RWPE1 (cell line): ENCODE data around the gene UBE2O.

ENCODE experiments used
- CTCF ChIA-PET: fragments of 350-600 bp; sonication (Branson Sonifier 250); formaldehyde crosslinking; extraction: SDS; loops from one replicate; lab custom pipeline; 2021; lab: Yijun Ruan, JAX
- POLR2A ChIA-PET: fragments of 400-600 bp; formaldehyde crosslinking; extraction: SDS; loops from one replicate; lab custom pipeline; 2020; ENCODE audit warnings: antibody characterized with exemption; ENCODE audit not compliant: low non-redundant PET; lab: Yijun Ruan, JAX
- DNase-seq: peaks from one replicate; pipeline ENCODE4 v3.0.0; 2012; ENCODE audit warnings: low spot score
- H3K27ac ChIP-seq: fragments of 450-650 bp; 2 replicates; pipeline ENCODE4 v1.5.1; 2017
- TF ChIP-seq, protein P1 (sequence below): fragments of 450-650 bp; conservative IDR thresholded peaks from 2 replicates; pipeline ENCODE4 v1.5.1; 2017; ENCODE audit warnings: low read depth, mild to moderate bottlenecking

The UBE2O gene

DNA sequence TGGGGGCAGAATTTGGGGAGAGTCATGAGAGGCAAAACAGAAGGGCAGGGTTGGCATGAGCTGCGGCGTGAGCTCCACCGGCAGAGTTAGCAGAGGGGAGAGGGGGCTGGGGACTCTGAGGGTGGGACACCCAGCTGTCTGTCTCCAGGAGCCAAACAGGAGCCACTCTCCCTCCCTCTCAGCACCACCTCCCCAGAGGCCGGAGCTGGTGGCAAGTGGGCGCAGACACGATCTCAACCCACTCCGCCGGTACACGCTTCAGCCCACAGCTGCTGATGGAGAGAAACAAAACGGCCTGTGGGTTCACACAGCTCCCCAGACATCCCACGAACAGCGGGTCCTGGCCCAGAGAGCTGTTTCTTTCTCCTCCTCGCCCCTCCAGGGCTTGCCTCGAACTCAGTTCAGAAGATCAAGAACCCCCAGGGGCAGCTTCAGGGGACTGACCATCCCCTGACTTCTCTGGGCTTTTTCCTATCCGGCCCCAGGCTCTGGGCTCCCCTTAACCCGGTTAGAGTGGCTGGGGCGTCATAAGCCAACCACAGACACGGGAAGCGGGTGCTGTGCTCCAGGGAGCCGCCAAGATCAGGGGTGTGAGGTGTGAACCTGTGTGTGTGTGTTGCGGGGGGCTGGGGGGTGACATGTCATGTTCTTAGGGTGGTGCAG is 40.7 kb upstream of the UBE2O start:
- CTCF ChIA-PET: interaction anchor here (0.7 to 2.8 kb wide), 2 partner anchors 27 to 200 kb away, joined by 3 to 11 read pairs; partner anchors contain the start of gene AANAT
- POLR2A ChIA-PET: interaction anchor here (0.5 kb wide), 1 partner anchor 361 kb away, joined by 3 read pairs; no protein-coding TSS in a partner anchor
- no peak for DNase-seq
- peak overlapping the region; percentile 89 for H3K27ac ChIP-seq
- TF ChIP-seq, protein P1, sequence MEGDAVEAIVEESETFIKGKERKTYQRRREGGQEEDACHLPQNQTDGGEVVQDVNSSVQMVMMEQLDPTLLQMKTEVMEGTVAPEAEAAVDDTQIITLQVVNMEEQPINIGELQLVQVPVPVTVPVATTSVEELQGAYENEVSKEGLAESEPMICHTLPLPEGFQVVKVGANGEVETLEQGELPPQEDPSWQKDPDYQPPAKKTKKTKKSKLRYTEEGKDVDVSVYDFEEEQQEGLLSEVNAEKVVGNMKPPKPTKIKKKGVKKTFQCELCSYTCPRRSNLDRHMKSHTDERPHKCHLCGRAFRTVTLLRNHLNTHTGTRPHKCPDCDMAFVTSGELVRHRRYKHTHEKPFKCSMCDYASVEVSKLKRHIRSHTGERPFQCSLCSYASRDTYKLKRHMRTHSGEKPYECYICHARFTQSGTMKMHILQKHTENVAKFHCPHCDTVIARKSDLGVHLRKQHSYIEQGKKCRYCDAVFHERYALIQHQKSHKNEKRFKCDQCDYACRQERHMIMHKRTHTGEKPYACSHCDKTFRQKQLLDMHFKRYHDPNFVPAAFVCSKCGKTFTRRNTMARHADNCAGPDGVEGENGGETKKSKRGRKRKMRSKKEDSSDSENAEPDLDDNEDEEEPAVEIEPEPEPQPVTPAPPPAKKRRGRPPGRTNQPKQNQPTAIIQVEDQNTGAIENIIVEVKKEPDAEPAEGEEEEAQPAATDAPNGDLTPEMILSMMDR: no peak

DNA sequence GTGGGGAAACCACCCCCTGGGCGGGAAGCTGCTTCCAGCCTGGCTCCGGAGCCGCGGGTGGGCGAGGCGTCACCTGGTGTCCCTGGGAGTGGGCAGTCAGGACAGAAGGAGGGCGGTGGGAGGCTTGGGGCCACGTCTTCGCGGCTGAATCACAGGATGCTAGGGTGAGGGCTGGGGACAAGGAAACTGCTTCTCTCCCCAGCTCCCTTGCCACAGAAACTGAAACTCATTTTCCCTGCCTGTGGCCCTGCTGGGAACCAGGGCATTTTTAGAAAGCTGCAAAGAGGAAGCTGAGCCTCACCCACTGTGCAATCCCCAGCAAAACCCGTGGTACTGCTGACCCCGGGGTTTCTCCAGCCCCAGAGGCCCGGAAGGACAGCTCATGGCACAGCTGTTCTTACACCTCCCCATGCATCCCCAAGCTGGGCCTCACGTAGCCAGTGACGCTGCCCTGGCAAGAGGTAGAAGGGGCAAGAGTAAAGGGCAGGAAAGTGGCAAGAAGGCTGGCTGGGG is 40.1 kb upstream of the UBE2O start:
- ChIA-PET POLR2A (interaction anchor here (0.5 kb wide), 1 partner anchor 360 kb away, joined by 3 read pairs; no protein-coding TSS in a partner anchor), CTCF (interaction anchor here (0.7 to 2.8 kb wide), 2 partner anchors 26 to 199 kb away, joined by 3 to 11 read pairs; partner anchors contain the start of gene AANAT)
- peak overlapping the region; percentile 89 for H3K27ac ChIP-seq
- DNase-seq: peak; percentile 52
- TF ChIP-seq, protein P1: no peak

DNA sequence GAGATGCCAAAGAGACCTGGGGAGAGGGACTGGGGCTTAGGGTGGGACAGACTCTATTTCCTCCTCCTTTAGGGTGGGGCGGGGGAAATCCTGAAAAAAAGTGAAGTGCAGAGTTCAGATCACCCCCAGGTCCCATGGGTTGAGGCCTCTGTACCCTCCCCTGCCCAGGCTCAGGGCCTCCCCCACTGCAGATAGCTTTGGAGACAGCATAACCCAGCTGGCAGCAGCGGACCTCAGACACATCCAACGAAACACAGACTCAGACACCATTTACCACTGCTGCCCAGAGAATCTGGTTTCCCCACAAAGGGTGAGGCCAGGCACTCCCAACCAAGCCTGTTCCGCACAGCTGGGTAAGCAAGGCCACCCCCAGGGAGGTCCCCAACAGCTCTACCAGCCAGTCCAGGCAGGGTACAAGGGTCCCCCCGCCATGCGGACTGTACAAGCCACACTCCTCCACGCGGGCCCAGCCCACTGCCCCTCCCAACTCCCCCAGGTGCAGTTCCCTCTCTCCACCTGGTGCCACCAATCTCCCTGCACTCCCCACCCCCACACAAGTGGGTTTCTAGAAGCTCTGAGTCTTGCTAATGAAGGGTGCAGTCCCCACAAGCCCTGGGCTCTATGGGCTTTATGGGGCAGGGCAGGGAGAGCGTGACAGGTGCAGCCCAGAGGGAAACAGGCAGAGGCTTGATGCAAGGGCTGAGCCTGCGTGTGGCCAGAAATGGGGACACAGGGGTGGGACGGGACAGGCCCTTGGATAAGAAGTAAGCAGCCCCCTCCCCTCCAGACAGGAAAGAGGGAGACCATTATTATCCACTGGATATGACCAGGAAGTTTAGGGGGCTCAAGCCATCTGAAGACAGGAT is 39.4 kb upstream of the UBE2O start:
- H3K27ac ChIP-seq: peak overlapping the region; percentile 89
- no peak for DNase-seq
- POLR2A ChIA-PET: no interaction called here

DNA sequence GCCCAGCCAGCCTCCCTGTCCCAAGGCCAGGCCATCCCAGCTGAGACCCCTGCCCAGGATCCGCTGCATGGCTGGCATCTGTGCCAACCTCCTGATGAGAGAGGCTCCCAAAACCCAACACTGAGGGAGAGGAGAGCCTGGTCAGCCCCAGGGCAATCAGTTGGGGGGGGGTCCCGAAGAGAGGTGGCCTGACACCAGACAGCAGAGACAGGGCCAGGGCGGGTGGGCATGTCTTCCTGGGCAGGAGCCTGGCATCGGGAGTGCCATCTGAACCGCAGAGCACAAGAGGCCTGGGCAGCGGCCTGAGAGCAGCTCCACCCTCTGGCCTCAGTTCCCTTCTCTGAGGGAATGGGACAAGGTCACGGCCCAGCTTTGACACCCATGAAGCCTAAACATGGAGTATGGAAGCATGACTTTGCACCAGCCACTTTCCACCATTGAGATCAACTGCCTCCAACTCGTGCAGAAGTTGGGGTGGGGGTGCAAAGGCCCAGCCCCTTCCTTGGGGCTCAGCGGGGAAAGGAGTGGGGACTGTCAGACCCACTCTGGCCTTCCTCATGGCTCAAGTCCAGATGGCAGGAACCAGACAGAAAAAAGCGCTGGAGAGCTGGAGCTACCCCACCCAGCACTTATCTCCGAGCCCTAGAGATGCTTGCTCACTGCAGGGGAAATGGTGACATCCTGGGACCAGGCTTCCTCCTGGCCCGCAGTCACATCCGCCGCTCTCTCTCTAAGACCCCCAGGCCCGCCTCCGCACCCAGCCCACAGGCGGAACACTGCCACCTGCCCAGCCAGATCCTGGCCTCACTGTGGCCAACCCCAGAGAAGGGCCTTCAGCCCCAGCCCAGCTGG is 38.5 kb upstream of the UBE2O start:
- POLR2A ChIA-PET: interaction anchor here (1.1 kb wide), 1 partner anchor 8 kb away, joined by 4 read pairs; no protein-coding TSS in a partner anchor
- CTCF ChIA-PET: interaction anchor here (0.5 to 2.8 kb wide), 5 partner anchors 13 to 644 kb away, joined by 3 to 11 read pairs (median 4); partner anchors contain the start of gene AANAT

More for the DNA sequence above, 39.4 kb upstream of the UBE2O start:
- TF ChIP-seq, protein P1: no peak
- CTCF ChIA-PET: interaction anchor here (0.5 to 2.8 kb wide), 4 partner anchors 14 to 643 kb away, joined by 3 to 11 read pairs (median 4); partner anchors contain the start of gene AANAT

DNA sequence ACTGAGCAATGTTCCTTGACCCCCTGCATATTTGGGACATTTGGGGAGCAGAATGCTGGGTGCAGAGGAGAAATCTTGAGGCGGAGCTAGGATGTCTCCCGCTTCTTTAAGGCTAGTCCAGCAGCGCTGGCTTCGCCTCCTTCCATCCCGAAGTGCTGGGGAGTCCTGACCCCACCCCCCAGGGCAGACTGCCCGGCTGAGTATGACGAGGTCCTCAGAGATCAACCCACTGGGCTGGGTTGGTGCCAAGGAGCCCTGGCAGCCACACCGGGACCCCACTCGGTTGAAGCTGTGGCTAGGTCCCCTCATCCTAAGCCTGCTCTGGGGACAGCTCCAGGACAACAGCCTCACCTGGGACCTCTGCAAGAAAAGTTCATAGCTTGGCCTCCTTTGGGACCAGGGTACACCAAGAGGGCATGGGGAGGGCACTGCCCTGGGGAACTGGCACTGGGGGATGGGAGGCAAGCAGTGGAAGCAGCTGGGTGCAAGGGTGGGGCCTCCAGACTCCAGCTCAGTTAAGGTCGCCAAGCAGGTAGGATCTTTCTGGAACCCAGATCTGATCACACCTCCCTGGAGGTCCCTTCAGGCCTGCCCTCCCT is 37.3 kb upstream of the UBE2O start:
- ChIA-PET CTCF (interaction anchor here (0.6 to 1.3 kb wide), 3 partner anchors 10 to 90 kb away, joined by 3 to 7 read pairs (median 5); no protein-coding TSS in a partner anchor), POLR2A (interaction anchor here (1.1 kb wide), 1 partner anchor 9 kb away, joined by 4 read pairs; no protein-coding TSS in a partner anchor)
- H3K27ac ChIP-seq: peak overlapping the region; percentile 2; the same call in 1 of the 2 replicates
- TF ChIP-seq, protein P1: no peak
- DNase-seq: no peak

More for the DNA sequence above, 38.5 kb upstream of the UBE2O start:
- H3K27ac ChIP-seq: peak overlapping the region; percentile 89
- TF ChIP-seq, protein P1: no peak
- DNase-seq: no peak
